ENCODE data around the gene COMMD6. TPM values are rescaled to one million over a fixed set of nuclear protein-coding genes. Genes with fewer than 3 reads are reported as not detected.

The COMMD6 gene
- total and polyA plus RNA-seq, 2 of the 13 experiments (the other 11 are each of a cell fraction or from before 2014, with no cell fraction given) = 97.0 to 164 TPM

DNA sequence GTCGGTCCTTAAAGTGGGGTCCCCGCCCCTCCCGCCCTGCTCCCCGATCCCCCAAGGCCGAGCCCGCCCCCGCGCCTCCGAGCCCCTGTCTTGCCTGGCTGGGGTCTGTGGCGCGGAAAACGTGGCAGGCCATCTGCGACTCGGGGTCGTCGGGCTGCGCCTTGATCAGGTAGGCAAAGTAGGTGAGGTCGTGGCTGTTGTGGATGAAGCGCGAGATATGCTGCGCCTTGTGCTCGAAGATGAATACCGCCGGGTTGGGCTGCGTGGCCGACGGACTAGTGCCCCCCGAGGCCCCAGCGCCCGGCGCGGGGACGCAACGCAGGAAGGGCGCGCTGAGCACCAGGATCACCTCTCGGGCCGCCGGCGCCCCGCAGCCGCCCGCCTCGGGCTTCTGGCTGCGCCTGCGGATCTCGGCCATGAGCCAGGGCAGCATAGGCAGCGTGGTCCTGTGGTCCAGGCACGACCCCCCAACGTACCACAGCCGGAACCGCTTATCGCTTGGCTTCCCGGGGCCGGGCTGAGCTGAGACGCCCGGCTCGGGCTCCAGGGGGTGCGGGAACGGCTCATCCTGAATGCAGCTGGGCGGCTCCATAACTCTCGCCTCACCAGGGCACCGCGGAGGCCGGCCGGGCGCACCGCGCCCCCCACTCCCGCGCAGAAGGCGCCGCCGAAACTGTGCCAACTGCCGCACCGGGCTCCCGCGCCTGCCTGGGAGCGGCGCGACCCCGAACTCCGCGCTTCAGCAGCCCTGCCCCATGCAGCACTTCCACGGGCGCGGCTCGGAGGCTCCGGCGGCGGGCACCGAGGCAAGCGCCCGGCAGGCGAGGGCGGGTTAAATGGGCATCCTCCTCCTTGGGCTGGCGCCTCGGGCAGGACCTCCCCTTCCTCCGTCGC is 56.2 kb downstream of the COMMD6 start (continued):
- TF ChIP-seq ZNF354B (CRISPR knock-in tag; IDR thresholded peaks at IDR 0.05) (0 out of 2 replicates have a peak, but pooled peaks have one; percentile 78), GMEB2 (CRISPR knock-in tag; IDR thresholded peaks at IDR 0.05; ENCODE audit: low read depth) (no peak), ZSCAN12 (CRISPR knock-in tag; IDR thresholded peaks at IDR 0.05) (no peak), EED (CRISPR knock-in tag; IDR thresholded peaks at IDR 0.05) (0 out of 2 replicates have a peak, but pooled peaks have one; percentile 51), PAX8 (CRISPR knock-in tag; IDR thresholded peaks at IDR 0.05; ENCODE audit: borderline replicate concordance) (0 out of 2 replicates have a peak, but pooled peaks have one; percentile 10), KLF9 (CRISPR knock-in tag; IDR thresholded peaks at IDR 0.05; ENCODE audit: low read depth) (no peak), FLYWCH1 (CRISPR knock-in tag; IDR thresholded peaks at IDR 0.05) (no peak), MYC (CRISPR knock-in tag; IDR thresholded peaks at IDR 0.05; ENCODE audit: borderline replicate concordance) (peak; percentile 47; the same call in 1 of the 2 replicates), ZFYVE20 (CRISPR knock-in tag; IDR thresholded peaks at IDR 0.05; ENCODE audit: borderline replicate concordance, low read depth) (no peak), AGO2 (optimal IDR thresholded peaks at IDR 0.05; ENCODE audit: low read depth, low read length) (peak; percentile 89), FOSL2 (CRISPR knock-in tag; IDR thresholded peaks at IDR 0.05) (no peak), ZKSCAN8 (CRISPR knock-in tag; IDR thresholded peaks at IDR 0.05; ENCODE audit: borderline replicate concordance) (no peak), LCORL (IDR thresholded peaks at IDR 0.05) (no peak), LCORL (CRISPR knock-in tag; IDR thresholded peaks at IDR 0.05) (0 out of 2 replicates have a peak, but pooled peaks have one; percentile 14), KMT2B (CRISPR knock-in tag; IDR thresholded peaks at IDR 0.05) (no peak), ZMYM4 (CRISPR knock-in tag; IDR thresholded peaks at IDR 0.05) (no peak), BRD4 (CRISPR knock-in tag; IDR thresholded peaks at IDR 0.05) (0 out of 2 replicates have a peak, but pooled peaks have one; percentile 4)
- TF ChIP-seq, protein P1, sequence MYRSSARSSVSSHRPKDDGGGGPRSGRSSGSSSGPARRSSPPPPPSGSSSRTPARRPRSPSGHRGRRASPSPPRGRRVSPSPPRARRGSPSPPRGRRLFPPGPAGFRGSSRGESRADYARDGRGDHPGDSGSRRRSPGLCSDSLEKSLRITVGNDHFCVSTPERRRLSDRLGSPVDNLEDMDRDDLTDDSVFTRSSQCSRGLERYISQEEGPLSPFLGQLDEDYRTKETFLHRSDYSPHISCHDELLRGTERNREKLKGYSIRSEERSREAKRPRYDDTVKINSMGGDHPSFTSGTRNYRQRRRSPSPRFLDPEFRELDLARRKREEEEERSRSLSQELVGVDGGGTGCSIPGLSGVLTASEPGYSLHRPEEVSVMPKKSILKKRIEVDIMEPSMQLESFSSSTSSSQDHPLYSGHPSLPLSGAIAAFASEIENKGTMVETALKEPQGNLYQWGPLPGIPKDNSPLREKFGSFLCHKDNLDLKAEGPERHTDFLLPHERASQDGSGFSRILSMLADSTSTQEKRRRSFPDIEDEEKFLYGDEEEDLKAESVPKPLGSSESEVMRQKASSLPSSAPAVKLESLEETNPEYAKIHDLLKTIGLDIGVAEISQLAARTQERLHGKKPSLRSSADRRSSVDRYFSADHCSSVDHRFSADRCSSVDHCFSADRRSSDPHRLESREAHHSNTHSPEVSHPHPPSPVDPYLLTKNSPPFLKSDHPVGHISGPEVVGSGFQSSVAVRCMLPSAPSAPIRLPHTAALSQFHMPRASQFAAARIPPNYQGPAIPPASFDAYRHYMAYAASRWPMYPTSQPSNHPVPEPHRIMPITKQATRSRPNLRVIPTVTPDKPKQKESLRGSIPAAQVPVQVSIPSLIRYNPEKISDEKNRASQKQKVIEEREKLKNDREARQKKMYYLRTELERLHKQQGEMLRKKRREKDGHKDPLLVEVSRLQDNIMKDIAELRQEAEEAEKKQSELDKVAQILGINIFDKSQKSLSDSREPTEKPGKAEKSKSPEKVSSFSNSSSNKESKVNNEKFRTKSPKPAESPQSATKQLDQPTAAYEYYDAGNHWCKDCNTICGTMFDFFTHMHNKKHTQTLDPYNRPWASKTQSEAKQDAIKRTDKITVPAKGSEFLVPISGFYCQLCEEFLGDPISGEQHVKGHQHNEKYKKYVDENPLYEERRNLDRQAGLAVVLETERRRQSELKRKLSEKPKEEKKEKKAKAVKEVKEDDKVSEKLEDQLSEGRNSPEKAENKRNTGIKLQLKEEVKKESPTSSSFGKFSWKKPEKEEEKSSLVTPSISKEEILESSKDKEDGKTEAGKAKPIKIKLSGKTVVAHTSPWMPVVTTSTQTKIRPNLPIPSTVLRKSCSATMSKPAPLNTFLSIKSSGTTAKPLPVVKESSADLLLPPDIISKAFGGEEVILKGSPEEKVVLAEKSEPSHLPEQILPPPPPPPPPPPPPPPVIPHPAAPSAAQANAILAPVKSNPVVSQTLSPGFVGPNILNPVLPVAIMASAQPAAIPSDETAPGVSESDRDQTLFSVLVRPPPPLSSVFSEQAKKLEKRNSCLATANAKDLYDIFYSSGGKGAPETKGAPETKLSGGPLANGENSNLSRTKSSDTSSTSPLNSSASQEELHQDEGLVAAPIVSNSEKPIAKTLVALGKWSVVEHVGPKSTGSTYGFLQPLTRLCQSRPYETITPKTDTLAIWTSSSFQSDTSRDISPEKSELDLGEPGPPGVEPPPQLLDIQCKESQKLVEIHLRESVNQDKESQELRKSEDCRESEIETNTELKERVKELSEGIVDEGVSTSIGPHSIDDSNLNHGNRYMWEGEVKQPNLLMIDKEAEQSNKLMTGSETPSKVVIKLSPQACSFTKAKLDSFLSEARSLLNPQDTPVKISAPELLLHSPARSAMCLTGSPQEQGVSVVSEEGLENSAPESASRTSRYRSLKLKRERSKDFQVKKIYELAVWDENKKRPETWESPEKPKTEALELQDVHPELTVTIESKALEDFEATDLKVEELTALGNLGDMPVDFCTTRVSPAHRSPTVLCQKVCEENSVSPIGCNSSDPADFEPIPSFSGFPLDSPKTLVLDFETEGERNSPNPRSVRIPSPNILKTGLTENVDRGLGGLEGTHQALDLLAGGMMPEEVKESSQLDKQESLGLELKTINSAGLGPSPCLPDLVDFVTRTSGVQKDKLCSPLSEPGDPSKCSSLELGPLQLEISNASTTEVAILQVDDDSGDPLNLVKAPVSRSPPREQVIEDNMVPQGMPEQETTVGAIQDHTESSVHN (CRISPR knock-in tag; IDR thresholded peaks at IDR 0.05) = no peak
- TF ChIP-seq, protein P2, sequence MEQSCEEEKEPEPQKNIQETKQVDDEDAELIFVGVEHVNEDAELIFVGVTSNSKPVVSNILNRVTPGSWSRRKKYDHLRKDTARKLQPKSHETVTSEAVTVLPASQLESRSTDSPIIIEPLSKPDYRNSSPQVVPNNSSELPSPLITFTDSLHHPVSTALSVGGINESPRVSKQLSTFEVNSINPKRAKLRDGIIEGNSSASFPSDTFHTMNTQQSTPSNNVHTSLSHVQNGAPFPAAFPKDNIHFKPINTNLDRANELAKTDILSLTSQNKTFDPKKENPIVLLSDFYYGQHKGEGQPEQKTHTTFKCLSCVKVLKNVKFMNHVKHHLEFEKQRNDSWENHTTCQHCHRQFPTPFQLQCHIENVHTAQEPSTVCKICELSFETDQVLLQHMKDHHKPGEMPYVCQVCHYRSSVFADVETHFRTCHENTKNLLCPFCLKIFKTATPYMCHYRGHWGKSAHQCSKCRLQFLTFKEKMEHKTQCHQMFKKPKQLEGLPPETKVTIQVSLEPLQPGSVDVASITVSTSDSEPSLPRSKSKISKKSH (CRISPR knock-in tag; IDR thresholded peaks at IDR 0.05; ENCODE audit: borderline replicate concordance) = no peak

All from HepG2 (cell line).